22Rv1 (cell line): Measurements from ENCODE around the gene KIAA2012.

Experiments used
- H3K27ac ChIP-seq: fragments of 450-650 bp; 2 replicates; pipeline ENCODE4 v1.5.1; 2017
- ZFX ChIP-seq: fragments of 450-650 bp; IDR thresholded peaks from 2 replicates; pipeline ENCODE4 v1.6.1; 2017; ENCODE audit warnings: antibody characterized with exemption, borderline replicate concordance
- TF ChIP-seq, protein P1 (sequence below): fragments of 450-650 bp; IDR thresholded peaks from 2 replicates; pipeline ENCODE4 v1.5.1; 2017; ENCODE audit warnings: mild to moderate bottlenecking

KIAA2012 gene

GRCh38 chr2:202115479-202115971 lies 42.5 kb downstream of the KIAA2012 start:
- no peak overlapping the region for H3K27ac ChIP-seq
- TF ChIP-seq, protein P1, sequence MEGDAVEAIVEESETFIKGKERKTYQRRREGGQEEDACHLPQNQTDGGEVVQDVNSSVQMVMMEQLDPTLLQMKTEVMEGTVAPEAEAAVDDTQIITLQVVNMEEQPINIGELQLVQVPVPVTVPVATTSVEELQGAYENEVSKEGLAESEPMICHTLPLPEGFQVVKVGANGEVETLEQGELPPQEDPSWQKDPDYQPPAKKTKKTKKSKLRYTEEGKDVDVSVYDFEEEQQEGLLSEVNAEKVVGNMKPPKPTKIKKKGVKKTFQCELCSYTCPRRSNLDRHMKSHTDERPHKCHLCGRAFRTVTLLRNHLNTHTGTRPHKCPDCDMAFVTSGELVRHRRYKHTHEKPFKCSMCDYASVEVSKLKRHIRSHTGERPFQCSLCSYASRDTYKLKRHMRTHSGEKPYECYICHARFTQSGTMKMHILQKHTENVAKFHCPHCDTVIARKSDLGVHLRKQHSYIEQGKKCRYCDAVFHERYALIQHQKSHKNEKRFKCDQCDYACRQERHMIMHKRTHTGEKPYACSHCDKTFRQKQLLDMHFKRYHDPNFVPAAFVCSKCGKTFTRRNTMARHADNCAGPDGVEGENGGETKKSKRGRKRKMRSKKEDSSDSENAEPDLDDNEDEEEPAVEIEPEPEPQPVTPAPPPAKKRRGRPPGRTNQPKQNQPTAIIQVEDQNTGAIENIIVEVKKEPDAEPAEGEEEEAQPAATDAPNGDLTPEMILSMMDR = no peak
- TF ChIP-seq ZFX = no peak

DNA sequence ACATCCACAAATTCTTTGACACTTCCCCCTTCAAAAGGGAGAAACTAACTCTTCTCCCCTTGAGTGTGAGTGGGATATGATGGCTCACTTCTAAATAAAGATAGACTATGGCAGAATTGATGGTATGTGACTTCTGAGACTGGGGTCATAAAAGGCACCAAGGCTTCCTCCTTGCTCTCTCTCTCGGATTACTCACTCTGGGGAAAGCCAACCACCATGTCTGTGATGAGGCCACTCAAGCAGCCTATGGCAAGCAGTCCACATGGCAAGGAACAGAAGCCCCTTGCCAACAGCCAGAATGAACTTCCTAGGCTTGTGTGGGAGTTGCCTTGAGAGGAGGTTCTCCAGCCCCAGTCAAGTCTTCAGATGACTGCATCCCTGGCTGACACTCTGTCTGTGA lies 43.6 kb downstream of the KIAA2012 start:
- TF ChIP-seq, protein P1 = no peak
- no peak for TF ChIP-seq ZFX
- no peak overlapping the region for H3K27ac ChIP-seq

GRCh38 chr2:202118168-202118567 lies 45.1 kb downstream of the KIAA2012 start:
- H3K27ac ChIP-seq = no peak overlapping the region
- TF ChIP-seq ZFX = no peak

DNA sequence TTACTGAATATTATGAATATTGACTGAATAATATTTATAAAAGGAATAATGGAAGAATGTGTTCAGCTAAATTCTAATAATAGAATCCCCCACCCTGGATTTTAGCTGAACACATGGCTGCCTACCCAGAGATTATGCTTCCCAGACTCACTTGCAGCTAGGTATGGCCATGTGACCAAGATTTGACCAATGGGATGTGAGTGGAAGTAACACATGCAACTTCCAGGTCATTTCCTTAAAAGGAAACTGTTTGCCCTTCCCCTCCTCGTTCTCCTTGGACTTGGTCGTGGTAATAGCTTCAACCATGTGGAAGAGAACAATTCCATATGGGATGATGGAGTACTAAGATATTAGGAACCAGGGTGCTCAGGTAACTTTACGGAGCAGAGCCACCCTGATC lies 47.8 kb downstream of the KIAA2012 start:
- no peak overlapping the region for H3K27ac ChIP-seq
- TF ChIP-seq, protein P1 = no peak
- TF ChIP-seq ZFX = no peak

DNA sequence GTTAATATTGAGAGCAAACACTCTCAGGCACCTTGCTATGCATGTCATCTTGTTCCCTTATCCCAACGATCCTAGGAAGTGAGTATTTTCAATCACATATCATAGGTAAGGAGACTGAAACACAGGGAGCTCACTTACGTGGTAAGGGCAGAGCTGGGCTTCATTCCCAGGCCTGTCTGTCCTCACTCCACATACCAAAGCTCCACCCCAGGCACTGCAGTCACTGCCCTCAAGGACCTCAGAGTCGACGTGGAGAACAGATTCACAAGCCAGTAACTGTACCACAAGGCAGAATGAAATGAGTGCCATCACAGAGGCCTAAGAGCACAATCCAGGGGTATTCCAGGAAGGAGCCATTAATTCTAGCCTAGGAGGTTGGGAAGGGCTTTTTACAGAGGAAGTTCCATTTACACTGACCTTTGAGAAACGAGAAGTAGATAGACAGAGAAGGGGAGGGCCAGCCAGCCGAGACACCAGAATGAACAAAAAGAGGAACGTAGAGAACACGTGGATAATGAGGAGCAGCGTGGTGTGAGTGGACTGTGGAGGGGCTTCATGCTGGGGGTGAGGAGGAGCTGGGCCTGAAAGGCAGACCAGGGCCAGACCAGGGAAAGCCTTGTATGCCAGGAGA lies 48.6 kb downstream of the KIAA2012 start:
- no peak for TF ChIP-seq ZFX
- TF ChIP-seq, protein P1 = no peak
- no peak overlapping the region for H3K27ac ChIP-seq

- H3K27ac ChIP-seq = no peak overlapping the region
- TF ChIP-seq, protein P1 = no peak
- no peak for TF ChIP-seq ZFX
Observed at GRCh38 chr2:202122163-202122540, 49.1 kb downstream of the KIAA2012 start.

DNA sequence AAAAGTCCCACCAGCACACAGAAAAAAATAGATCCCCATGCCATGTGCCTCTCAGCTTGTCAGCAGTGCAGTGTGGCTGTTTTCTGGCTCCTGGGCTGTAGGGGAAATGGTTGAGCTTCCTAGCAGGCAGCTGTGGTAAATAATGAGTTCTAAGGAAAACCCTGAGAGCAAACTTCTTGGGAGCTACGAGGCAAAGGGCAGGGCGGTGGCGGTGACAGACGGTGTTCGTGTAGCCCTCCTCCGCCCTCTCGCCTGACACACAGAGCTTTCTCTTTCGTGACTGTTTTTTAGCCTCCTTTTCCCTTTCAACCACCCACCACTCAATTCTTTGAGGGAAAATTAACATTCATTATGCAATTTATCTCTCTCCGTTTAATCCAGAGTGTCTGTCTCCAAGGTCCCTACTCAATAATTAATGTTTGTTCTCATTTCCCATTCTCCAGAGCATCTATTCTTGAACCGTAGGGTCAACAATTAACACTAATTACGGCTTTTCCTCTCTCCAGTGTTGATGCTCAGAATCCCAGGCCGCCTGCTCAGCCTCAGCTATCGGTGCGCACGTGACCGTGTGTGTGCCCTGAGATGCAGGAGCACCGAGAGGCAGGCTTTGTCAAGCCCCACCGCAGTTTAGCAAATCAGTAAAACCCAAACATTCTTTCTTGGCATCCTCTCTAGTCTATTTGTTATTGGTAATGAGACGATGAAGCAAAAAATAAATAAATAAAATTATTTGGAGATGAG lies 50.1 kb downstream of the KIAA2012 start:
- no peak for TF ChIP-seq ZFX
- H3K27ac ChIP-seq = no peak overlapping the region

DNA sequence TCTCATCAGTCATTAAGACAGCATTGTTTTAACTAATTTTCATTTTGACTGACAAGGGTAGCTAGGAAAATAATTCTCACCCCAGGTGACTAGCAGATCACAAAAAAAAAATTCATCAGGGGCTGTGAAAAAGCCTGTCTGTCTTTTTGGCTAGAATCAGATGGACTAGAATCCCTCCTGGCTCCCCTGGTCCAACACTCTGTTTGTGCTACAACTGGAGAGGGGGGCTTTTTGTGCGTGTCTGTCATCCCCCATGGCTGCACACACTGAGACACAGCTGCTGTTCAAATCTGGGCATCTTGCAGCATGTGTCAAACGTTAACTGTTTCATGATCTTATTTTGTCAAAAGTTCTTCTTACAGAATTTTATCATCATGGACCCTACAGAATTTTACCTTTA lies 51.2 kb downstream of the KIAA2012 start:
- TF ChIP-seq ZFX = no peak
- TF ChIP-seq, protein P1 = no peak

More for the DNA sequence above, 51.2 kb downstream of the KIAA2012 start:
- no peak overlapping the region for H3K27ac ChIP-seq
